GM23338 (cell line): ENCODE results near the gene CEP72.

Source experiments
- CREB1 ChIP-seq: fragments of 250-450 bp; sonication (Bioruptor Pico); IDR thresholded peaks from 2 replicates; pipeline ENCODE4 v1.5.0; 2020; ENCODE audit warnings: low read depth, mild to moderate bottlenecking, moderate library complexity
- CTCF ChIP-seq, 2 experiments: fragments of 200-600 bp in 1 of 2; sonication (generic) in 1 of 2; conservative IDR thresholded peaks; 2 replicates each; pipeline versions ENCODE4 v1.5.1 to v1.6.1; 2016 to 2017; ENCODE audit warnings: antibody characterized with exemption in 2 of 2, low read depth in 2 of 2, mild to moderate bottlenecking in 2 of 2, moderate library complexity in 1 of 2
- EZH2 ChIP-seq: fragments of 200-600 bp; sonication (generic); IDR thresholded peaks from one replicate; pipeline ENCODE4 v1.8.0; 2017; ENCODE audit warnings: antibody characterized with exemption, mild to moderate bottlenecking, low read depth; ENCODE audit not compliant: unreplicated experiment
- EZH2phosphoT487 ChIP-seq: fragments of 200-600 bp; sonication (generic); IDR thresholded peaks from one replicate; pipeline ENCODE4 v1.8.1; 2018; ENCODE audit warnings: antibody characterized with exemption; ENCODE audit not compliant: unreplicated experiment
- JUNB ChIP-seq: IDR thresholded peaks from one replicate; pipeline ENCODE4 v1.6.1; 2016; ENCODE audit warnings: antibody characterized with exemption; ENCODE audit not compliant: unreplicated experiment
- NANOG ChIP-seq: IDR thresholded peaks from 2 replicates; pipeline ENCODE4 v1.6.1; 2016; ENCODE audit warnings: antibody characterized with exemption, borderline replicate concordance
- POLR2AphosphoS5 ChIP-seq: IDR thresholded peaks from 2 replicates; pipeline ENCODE4 v1.6.1; 2016; ENCODE audit warnings: antibody characterized with exemption, low read depth
- REST ChIP-seq: IDR thresholded peaks from one replicate; pipeline ENCODE4 v1.6.1; 2018; ENCODE audit warnings: antibody characterized with exemption; ENCODE audit not compliant: unreplicated experiment
- STAT1 ChIP-seq: IDR thresholded peaks from one replicate; pipeline ENCODE4 v1.6.1; 2016; ENCODE audit warnings: antibody characterized with exemption; ENCODE audit not compliant: unreplicated experiment
- ZNF114 ChIP-seq: fragments of 250-450 bp; sonication (Bioruptor Pico); IDR thresholded peaks from 2 replicates; pipeline ENCODE4 v1.5.0; 2020; ENCODE audit warnings: mild to moderate bottlenecking, moderate library complexity
- ZNF331 ChIP-seq: fragments of 250-450 bp; sonication (Bioruptor Pico); IDR thresholded peaks from 2 replicates; pipeline ENCODE4 v1.5.0; 2020; ENCODE audit warnings: low read depth, mild to moderate bottlenecking, moderate library complexity
- ZNF462 ChIP-seq: fragments of 250-450 bp; sonication (Bioruptor Pico); IDR thresholded peaks from 2 replicates; pipeline ENCODE4 v1.5.0; 2020; ENCODE audit warnings: mild to moderate bottlenecking, moderate library complexity
- TF ChIP-seq, protein P1 (sequence below): IDR thresholded peaks from 2 replicates; pipeline ENCODE4 v1.6.1; 2016; ENCODE audit warnings: antibody characterized with exemption

DNA sequence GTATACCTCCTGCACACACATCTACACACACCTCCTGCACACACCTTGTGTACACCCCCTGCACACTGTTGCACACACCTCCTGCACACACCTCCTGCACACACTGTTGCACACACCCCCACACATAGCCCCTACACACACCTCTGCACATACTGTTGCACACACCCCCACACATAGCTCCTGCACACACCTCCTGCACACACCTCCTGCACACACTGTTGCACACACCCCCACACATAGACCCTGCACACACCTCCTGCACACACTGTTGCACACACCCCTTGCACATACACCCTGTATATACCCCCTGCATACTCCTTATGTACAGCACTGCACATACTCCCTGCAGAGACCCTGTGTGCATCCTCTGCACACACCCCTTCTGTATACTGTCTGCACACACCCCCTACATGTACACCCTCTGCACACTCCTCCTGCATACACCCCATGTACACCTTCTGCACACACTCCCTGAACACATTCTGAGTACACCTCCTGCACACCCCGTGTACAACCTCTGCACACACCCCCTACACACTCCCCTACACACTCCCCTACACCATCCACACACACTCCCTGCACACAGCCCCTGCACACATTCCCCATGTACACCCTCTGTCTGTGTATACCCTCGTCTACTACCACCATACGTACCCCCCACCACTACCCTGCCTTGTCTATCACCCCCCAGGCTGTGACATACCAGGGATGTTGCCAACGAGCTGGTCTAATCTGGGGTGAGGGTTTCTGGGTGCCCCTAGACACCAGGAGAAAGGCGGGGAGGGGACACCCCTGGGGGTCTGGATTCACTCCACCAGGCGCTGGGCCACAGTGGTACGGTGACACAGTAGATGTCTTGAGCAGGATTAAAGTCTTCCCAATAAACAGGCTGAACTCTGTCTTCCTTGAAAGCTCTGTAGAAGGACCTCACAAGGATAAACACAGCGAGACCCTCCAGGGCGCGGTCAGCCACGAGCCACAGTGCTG, 1.1 kb upstream of the CEP72 start:
- TF ChIP-seq EZH2 (no peak), POLR2AphosphoS5 (no peak), CTCF (conservative IDR thresholded peaks at IDR 0.05; ENCODE audit: low read depth in 2 of 2) (no peak), EZH2phosphoT487 (no peak), ZNF462 (CRISPR knock-in tag) (no peak), JUNB (no peak), REST (no peak), CREB1 (CRISPR knock-in tag) (no peak), ZNF114 (CRISPR knock-in tag) (no peak), STAT1 (no peak), NANOG (no peak), ZNF331 (CRISPR knock-in tag) (no peak)
- TF ChIP-seq, protein P1, sequence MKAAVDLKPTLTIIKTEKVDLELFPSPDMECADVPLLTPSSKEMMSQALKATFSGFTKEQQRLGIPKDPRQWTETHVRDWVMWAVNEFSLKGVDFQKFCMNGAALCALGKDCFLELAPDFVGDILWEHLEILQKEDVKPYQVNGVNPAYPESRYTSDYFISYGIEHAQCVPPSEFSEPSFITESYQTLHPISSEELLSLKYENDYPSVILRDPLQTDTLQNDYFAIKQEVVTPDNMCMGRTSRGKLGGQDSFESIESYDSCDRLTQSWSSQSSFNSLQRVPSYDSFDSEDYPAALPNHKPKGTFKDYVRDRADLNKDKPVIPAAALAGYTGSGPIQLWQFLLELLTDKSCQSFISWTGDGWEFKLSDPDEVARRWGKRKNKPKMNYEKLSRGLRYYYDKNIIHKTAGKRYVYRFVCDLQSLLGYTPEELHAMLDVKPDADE = no peak
